PC-3 (cell line): ENCODE results near the gene RXYLT1.

Experiments
- EZH2 ChIP-seq: fragments of 300-600 bp; sonication (generic); IDR thresholded peaks from one replicate; pipeline ENCODE4 v1.6.1; 2017; ENCODE audit warnings: antibody characterized with exemption, mild to moderate bottlenecking, low read length; ENCODE audit not compliant: unreplicated experiment
- TF ChIP-seq, protein P1 (sequence below): fragments of 300-600 bp; sonication (generic); conservative IDR thresholded peaks from 2 replicates; pipeline ENCODE4 v1.5.1; 2017; ENCODE audit warnings: antibody characterized with exemption, low read depth, mild to moderate bottlenecking, low read length

DNA sequence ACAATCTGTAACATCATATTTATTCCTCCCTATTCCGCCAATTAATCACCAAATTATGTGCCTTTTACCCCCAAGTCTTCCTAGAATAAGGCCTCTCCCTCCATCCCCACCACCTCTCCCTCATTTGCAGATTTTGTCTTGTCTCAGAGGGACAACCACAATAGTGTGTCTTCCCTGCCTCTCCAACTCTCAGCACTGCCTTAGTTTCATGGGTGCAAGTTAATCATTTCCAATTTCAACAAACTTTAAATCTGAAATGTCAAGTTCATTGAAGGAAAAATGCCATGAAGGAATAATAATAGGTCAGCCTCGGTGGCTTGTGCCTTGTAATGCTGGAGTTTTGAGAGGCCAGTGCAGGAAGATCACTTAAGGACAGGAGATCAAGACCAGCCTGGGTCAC, 31.6 kb downstream of the RXYLT1 start:
- TF ChIP-seq, protein P1, sequence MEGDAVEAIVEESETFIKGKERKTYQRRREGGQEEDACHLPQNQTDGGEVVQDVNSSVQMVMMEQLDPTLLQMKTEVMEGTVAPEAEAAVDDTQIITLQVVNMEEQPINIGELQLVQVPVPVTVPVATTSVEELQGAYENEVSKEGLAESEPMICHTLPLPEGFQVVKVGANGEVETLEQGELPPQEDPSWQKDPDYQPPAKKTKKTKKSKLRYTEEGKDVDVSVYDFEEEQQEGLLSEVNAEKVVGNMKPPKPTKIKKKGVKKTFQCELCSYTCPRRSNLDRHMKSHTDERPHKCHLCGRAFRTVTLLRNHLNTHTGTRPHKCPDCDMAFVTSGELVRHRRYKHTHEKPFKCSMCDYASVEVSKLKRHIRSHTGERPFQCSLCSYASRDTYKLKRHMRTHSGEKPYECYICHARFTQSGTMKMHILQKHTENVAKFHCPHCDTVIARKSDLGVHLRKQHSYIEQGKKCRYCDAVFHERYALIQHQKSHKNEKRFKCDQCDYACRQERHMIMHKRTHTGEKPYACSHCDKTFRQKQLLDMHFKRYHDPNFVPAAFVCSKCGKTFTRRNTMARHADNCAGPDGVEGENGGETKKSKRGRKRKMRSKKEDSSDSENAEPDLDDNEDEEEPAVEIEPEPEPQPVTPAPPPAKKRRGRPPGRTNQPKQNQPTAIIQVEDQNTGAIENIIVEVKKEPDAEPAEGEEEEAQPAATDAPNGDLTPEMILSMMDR, result no peak
- no peak for TF ChIP-seq EZH2
